Measurements from ENCODE around the gene LRRC8B. TPM values are rescaled to one million over a fixed set of nuclear protein-coding genes. Genes with fewer than 3 reads are reported as not detected.

Gene LRRC8B
- total RNA-seq (2014; rRNA removed; shearing (Covaris generic)) = 0.32 and 0.63 TPM in 2 replicates
- 0.33 and 0.54 TPM in 2 replicates for polyA plus RNA-seq (2016; fragmentation: Nextera tagmentation; extraction: Ambion mirVana)

GRCh38 chr1:89524369-89525168 lies at the start of gene LRRC8B:
TSS of gene LRRC8B (plus strand) at chr1:89524829. CDS start at chr1:89582651, 57,822 bp downstream.
- no peak within 1 kb of the TSS for H3K27ac ChIP-seq
- peaks cover 11% of the 10 kb centered on the region for H3F3A ChIP-seq (ENCODE audit: insufficient read depth)
- H3K9ac ChIP-seq = peak within 1 kb of the TSS; percentile 70
- no peaks in the 10 kb centered on the region for H3K79me2 ChIP-seq (ENCODE audit: insufficient read depth)
- H3K9me2 ChIP-seq (ENCODE audit: insufficient read depth) = no peaks in the 10 kb centered on the region
- no peaks in the 10 kb centered on the region for H3K4me1 ChIP-seq (ENCODE audit: insufficient read depth)
- peak within 1 kb of the TSS; percentile 93 for H2AFZ ChIP-seq
- no peaks in the 10 kb centered on the region for H3K9me3 ChIP-seq (ENCODE audit: low read depth)
- no peaks in the 10 kb centered on the region for H4K20me1 ChIP-seq (ENCODE audit: insufficient read depth)
- DNase-seq = peak; percentile 93
- peak within 1 kb of the TSS; percentile 78 for H3K4me3 ChIP-seq
- no peaks in the 10 kb centered on the region for H3K36me3 ChIP-seq (ENCODE audit: low read depth)
- TF ChIP-seq EZH2 (IDR thresholded peaks at IDR 0.05; ENCODE audit: insufficient read depth, poor library complexity, severe bottlenecking) = no peak
- TF ChIP-seq EZH2phosphoT487 (IDR thresholded peaks at IDR 0.05; ENCODE audit: insufficient read depth, low read depth) = no peak
- in situ Hi-C loops (cut with MboI) = loop anchor here (25.0 kb wide), 1 partner anchor 238 kb away; no protein-coding TSS in a partner anchor
- no peaks in the 10 kb centered on the region for H3K27me3 ChIP-seq (replicated peaks; ENCODE audit: insufficient read depth)
- WGBS, 2 experiments (ENCODE audit: low coverage in 1 of 2, low lambda C conversion rate in 2 of 2, missing lambda C conversion rate in 2 of 2) = 1% methylated on average over 72 to 85 of the region's 85 CpGs
- peak within 1 kb of the TSS; percentile 71 for H3K4me2 ChIP-seq (ENCODE audit: unreplicated experiment)

- Histone ChIP-seq H3K79me2 (ENCODE audit: insufficient read depth) (no peaks in the 10 kb centered on the region), H3K9me3 (ENCODE audit: low read depth) (no peaks in the 10 kb centered on the region), H3K27me3 (replicated peaks; ENCODE audit: insufficient read depth) (peaks cover 7% of the 10 kb centered on the region; the same call in 1 of the 2 replicates), H3K9ac (no peak overlapping the region), H3K4me3 (no peak overlapping the region), H3K36me3 (ENCODE audit: low read depth) (no peaks in the 10 kb centered on the region), H4K20me1 (ENCODE audit: insufficient read depth) (no peaks in the 10 kb centered on the region), H3K4me2 (ENCODE audit: unreplicated experiment) (no peak overlapping the region), H3K27ac (no peak overlapping the region), H3K9me2 (ENCODE audit: insufficient read depth) (no peaks in the 10 kb centered on the region), H2AFZ (no peak overlapping the region), H3K4me1 (ENCODE audit: insufficient read depth) (no peaks in the 10 kb centered on the region), H3F3A (ENCODE audit: insufficient read depth) (no peaks in the 10 kb centered on the region)
- no peak for DNase-seq
- in situ Hi-C loops (cut with MboI) = loop anchor here (25.0 kb wide), 1 partner anchor 112 kb away; no protein-coding TSS in a partner anchor
- TF ChIP-seq EZH2phosphoT487 (IDR thresholded peaks at IDR 0.05; ENCODE audit: insufficient read depth, low read depth) (no peak), EZH2 (IDR thresholded peaks at IDR 0.05; ENCODE audit: insufficient read depth, poor library complexity, severe bottlenecking) (no peak)
- 42 to 44% methylated on average over 1 of the region's 1 CpG for WGBS, 2 experiments (ENCODE audit: low coverage in 1 of 2, low lambda C conversion rate in 2 of 2, missing lambda C conversion rate in 2 of 2)
Observed at GRCh38 chr1:89475269-89475668, 49.4 kb upstream of the LRRC8B start.

DNA sequence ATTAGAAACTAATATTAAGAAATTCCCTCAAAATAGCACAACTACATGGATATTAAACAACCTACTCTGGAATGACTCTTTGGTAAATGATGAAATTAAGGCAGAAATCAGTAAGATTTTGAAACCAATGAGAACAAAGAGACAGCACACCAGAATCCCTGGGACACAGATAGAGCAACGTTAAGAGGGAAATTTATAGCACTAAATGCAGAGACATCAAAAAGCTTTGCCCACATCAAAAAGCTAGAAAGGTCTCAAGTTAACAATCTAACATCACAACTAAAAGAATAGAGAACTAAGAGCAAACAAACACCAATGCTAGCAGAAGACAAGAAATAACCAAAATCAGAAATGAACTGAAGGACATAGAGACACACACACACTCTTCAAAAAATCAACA lies 48.6 kb upstream of the LRRC8B start:
- H3K27ac ChIP-seq = no peak overlapping the region
- no peaks in the 10 kb centered on the region for H3K4me1 ChIP-seq (ENCODE audit: insufficient read depth)
- H3K9me2 ChIP-seq (ENCODE audit: insufficient read depth) = no peaks in the 10 kb centered on the region
- H4K20me1 ChIP-seq (ENCODE audit: insufficient read depth) = no peaks in the 10 kb centered on the region
- H3K79me2 ChIP-seq (ENCODE audit: insufficient read depth) = no peaks in the 10 kb centered on the region
- DNase-seq = no peak
- H3K36me3 ChIP-seq (ENCODE audit: low read depth) = no peaks in the 10 kb centered on the region
- WGBS, 2 experiments (ENCODE audit: low coverage in 1 of 2, low lambda C conversion rate in 2 of 2, missing lambda C conversion rate in 2 of 2) = 24 to 26% methylated on average over 1 of the region's 1 CpG
- in situ Hi-C loops (cut with MboI) = loop anchor here (25.0 kb wide), 1 partner anchor 111 kb away; no protein-coding TSS in a partner anchor
- no peaks in the 10 kb centered on the region for H3F3A ChIP-seq (ENCODE audit: insufficient read depth)
- TF ChIP-seq EZH2phosphoT487 (IDR thresholded peaks at IDR 0.05; ENCODE audit: insufficient read depth, low read depth) (no peak), EZH2 (IDR thresholded peaks at IDR 0.05; ENCODE audit: insufficient read depth, poor library complexity, severe bottlenecking) (no peak)
- H3K27me3 ChIP-seq (replicated peaks; ENCODE audit: insufficient read depth) = peaks cover 7% of the 10 kb centered on the region; the same call in 1 of the 2 replicates
- H3K4me2 ChIP-seq (ENCODE audit: unreplicated experiment) = no peak overlapping the region
- no peak overlapping the region for H2AFZ ChIP-seq
- no peak overlapping the region for H3K4me3 ChIP-seq
- H3K9me3 ChIP-seq (ENCODE audit: low read depth) = no peaks in the 10 kb centered on the region
- no peak overlapping the region for H3K9ac ChIP-seq

DNA sequence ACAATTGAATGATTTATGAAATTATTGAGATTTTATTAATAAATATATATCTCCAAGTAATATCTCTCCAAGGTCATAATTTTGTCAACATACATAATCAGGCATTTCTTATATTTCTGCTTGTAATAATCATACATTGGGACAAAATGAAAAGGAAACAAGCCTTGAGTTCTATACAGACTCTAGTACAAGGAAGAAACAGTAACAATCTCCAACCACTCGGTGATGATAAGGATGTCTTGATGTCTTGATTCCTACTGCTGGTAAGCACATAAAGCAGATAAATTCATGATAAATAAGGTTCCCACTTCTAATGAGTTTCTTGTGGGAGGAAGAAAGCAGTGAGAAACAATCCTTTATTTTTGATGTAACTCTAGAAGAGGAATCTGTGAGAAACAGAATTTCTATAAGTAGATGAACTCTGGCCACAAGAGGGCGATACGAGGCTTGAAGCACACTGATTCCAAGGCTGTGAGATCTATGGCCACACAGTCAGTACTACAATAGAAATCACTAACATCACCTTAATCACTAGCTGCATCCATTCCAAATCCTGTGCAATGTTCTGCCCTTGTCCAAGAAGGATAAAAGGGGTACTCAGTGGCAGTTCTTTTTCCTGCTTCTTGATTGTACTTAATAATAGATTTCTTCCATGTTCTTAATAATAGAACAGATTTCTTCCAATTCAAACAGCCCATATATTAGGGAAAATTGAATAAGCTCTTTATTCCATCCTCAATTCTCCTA lies 41.4 kb upstream of the LRRC8B start:
- Histone ChIP-seq H3K36me3 (ENCODE audit: low read depth) (no peaks in the 10 kb centered on the region), H3K4me1 (ENCODE audit: insufficient read depth) (no peaks in the 10 kb centered on the region), H3K79me2 (ENCODE audit: insufficient read depth) (no peaks in the 10 kb centered on the region), H2AFZ (no peak overlapping the region), H4K20me1 (ENCODE audit: insufficient read depth) (no peaks in the 10 kb centered on the region), H3K9me2 (ENCODE audit: insufficient read depth) (no peaks in the 10 kb centered on the region), H3K9ac (no peak overlapping the region), H3K4me2 (ENCODE audit: unreplicated experiment) (no peak overlapping the region), H3K4me3 (no peak overlapping the region), H3K27ac (no peak overlapping the region), H3K9me3 (ENCODE audit: low read depth) (no peaks in the 10 kb centered on the region), H3K27me3 (replicated peaks; ENCODE audit: insufficient read depth) (no peaks in the 10 kb centered on the region), H3F3A (ENCODE audit: insufficient read depth) (no peaks in the 10 kb centered on the region)
- DNase-seq = peak; percentile 88
- in situ Hi-C loops (cut with MboI) = loop anchor here (25.0 kb wide), 1 partner anchor 104 kb away; no protein-coding TSS in a partner anchor
- 14 to 16% methylated on average over 3 of the region's 3 CpGs for WGBS, 2 experiments (ENCODE audit: low coverage in 1 of 2, low lambda C conversion rate in 2 of 2, missing lambda C conversion rate in 2 of 2)
- TF ChIP-seq EZH2 (IDR thresholded peaks at IDR 0.05; ENCODE audit: insufficient read depth, poor library complexity, severe bottlenecking) (no peak), EZH2phosphoT487 (IDR thresholded peaks at IDR 0.05; ENCODE audit: insufficient read depth, low read depth) (no peak)

Measured in GM23248 (cell line).